T-helper 2 cell (primary cell): Measurements from ENCODE around the gene NTRK2.

Source experiments
- DNase-seq, 5 experiments: peaks; one replicate each; pipeline versions ENCODE4 v3.0.0 to v3.0.0-alpha.2; 2012 to 2022

The NTRK2 gene

DNA sequence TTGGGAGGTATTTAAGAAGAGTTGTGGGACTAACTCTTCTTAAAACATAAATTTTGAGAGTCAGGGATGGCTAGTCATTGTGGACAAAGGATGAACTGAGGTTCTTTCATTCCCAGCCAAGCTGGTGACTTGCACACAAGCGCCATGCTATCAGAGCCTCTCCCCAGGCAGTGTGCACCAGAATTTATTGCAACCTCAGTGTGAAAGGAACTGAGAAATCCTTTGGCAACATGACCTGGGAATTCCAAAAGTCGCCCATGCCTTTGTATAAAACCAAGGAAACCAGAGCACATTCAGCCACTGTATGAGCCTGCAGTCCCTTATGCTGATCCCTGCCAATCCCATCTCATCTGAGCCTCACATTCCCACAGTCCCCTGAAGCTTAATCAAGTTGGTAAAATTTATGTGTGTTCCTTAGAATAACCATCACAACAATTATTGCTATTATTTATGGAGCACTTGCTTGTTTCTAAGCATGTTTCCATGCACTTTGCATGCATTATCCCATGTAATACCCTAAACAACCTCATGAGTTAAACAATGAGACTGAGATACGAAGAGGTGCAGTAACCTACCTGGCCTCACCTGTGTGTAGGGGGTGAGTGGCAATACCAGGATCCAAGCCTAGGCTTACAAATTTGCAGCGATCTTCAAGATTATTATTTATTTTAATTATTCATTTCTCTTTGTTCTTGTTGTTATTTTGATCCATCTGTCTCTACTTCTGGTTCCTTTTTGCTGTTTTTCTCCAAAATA, 116.4 kb downstream of the NTRK2 start:
- DNase-seq, result no peak

DNA sequence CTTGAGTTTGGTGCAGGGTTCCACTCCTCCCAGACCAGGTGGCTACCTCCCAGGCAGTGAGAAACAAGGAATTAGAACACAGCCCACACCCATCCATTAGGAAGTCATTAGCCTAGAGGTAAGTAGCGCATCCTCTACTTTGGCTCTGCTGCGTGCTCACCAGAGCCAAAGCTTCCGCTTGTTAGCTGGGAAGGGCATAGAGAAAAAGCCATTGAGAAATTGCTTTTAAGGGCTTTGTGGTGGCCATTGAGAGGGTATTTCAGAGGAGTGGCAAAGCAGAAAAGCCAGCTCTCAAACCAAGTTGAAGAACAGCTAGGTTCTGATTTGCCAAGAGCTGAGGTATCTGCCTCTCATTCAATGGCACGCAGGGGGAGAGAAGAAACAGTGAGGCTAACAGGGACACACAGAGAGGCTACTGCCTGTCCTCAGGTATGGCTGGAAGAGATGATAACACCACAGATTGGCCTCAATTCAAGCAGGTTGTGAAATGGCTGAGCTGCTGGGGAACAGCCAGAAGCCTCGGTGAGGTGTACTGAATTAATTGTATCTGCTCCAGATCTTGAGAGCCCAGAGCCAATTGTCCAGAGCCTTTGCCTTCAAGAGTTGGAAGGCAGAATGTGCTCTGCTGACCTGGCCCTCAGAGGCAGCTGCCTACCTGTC, 119.4 kb downstream of the NTRK2 start:
- no peak for DNase-seq

DNA sequence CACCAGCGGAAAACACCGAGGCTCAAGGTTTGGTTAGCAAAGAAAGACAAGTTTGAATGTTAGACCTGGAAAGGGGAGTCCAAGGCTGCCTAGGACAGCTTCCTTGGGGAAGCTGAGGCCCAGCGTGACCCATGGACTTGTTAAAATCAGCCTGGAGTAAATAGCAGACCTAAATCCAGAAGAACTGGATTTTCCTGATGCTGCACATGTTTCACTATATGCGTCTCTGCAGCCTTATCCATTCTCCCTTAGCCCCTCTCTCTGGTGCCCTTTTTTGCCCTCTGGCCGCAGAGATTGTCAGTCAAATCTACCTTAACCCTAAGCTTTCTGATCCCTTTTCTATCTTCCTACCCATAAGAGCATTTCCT, 119.9 kb downstream of the NTRK2 start:
- no peak for DNase-seq

DNA sequence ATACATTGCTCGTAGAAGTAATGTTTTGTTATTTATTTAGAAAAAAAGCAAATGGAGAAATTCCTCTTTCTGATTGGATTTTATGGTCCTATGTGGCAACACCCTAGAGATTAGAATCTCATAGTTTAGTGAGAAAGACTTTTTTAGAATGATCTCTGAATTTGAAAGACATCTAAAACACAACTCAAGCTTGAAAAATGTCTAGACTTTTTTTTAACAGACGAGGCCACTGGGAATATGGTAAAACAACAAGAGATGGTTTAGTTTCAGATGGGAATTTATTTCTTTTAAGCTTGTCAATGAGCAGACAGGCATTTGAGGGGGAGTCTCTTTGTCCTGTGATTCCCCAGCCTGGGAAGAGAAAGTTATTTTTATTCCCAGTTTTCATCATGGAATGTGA, 122.1 kb downstream of the NTRK2 start:
- DNase-seq, result no peak

DNA sequence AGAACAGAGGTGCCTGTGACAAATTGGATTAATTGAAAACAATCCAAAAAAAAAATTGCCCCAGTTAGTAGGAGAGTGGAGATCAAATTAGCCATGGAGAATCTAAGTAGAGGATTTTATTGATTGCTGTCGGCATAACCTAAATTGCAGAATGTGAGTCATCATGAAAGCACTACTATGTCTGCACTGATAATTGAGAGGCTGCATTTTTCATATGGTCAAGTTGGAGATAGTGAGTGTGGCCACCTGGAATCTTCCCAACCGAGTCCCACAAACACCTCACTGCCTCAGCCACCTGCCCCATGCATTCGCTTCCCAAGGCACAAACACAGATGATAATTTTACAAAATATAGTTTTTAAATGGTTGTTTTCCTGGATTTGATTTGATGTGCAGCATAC, 123.7 kb downstream of the NTRK2 start:
- no peak for DNase-seq

DNA sequence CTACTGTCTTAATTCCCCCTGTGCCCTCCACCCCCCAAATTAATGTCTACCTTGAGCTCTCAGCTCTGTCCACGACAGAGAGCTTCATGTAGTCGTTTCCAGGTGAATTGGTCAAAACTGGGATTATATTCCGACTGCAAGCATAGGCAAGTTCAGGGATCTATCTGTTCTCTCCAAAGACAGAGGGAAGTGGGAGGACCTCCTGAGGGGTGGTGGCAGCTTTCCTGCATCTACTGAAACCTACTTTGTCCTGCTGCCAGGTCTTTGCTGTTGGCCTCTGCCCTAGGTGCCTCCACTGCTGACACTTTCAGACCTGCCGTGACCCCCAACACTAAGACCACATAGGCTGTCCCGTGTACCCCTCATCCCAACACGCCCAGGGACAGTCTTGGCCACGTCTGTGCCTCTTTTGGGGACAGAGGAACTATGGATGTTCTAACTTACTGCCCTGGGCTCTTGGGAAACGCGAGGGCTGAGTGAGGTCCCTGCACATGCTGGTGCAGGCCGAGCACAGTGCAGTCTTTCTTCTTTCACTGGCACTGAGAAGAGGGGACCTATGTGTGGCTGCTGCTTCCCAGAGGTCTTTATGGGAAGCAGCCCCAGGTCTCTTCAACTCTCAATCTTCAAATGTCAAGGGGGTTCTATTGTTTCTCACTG, 125.6 kb downstream of the NTRK2 start:
- no peak for DNase-seq

DNA sequence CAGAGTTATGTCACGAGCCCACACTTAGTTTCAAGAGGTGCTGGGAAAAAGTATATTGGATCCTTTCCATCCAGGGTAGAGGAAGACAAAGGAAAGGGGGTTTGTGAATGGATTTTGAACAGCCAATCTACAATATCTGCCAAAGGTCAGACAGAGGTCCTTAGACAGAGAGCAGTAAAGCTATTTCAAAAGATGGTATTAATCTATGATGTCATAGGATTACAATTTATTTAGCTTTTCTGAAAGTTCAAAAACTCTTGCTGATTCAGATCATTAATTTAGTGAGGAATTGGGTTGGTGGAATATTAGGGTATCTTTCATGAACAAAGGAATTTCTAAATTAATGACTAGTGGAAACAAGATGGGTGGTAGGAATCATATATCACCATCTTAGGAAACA, 126.9 kb downstream of the NTRK2 start:
- no peak for DNase-seq

DNA sequence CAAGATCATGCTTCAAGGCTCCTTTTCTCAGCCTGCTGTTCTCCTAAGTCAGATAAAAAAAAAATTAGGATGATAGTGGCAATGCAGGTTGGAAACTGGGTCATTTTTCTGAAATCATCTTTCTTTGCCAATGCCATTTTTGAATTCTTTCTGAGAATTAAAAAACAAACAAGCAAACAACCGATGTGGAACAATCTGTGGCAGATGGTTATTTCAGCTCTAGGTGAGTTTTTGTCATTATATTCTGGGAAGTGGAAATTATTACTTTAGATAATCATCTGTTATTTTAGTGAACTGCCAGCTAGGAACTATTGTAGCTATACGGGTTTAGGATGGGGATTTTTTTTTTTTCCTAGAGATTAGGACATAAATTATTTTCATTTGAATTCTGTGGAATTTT, 129.7 kb downstream of the NTRK2 start:
- DNase-seq, result no peak

DNA sequence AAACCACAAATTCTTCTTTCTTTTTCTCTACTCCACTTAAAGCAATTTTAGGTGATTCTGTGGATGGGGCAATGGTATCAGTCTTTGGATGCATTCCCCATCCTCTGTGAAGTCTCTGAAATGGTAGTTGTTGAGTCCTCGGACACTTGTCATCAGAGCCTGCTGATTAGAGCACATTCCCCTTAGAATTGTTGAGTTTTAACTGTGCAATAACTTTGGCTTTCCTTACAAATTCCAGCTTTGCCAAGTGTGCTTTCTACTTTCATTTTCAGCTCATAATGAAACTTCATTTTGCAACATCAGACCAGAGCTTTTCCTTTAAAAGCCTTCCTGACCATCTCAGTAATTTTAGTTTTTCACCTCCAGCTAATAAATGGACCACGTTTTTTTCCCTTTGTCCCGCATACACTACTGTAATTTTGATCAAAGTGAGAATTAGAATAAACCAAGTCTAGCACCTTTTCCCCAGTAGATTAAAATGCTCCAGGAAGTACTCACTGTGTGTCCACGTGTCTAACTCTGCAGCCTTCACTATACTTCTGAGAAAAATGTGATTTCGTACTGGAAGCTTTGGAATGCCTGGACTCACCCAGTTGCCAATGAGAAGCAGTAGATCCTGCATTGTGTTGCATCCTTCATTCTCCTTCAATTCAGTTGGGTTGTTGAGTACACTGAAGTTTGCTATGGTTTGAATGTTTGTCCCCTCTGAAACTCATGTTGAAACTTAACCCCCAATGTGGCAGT, 135.6 kb downstream of the NTRK2 start:
- DNase-seq, result no peak

DNA sequence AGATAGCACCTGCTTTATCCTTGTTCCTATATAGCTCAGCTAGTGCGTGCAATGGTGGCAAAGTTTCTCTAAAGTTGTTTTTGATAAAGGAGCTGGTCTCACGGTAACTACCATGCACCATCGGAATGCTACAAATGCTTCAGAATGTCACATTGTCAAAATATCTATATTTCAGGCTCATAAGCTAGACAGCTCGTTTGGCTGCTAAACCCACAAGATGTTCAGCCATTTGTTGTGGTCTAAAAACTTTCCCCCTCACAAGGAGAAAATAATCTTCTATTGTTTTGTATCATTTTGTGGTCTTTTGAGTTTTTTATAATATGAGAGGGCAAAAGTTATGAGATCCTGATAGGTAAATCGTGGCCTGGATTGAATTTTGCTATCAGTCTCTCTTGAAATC, 137.9 kb downstream of the NTRK2 start:
- no peak for DNase-seq

DNA sequence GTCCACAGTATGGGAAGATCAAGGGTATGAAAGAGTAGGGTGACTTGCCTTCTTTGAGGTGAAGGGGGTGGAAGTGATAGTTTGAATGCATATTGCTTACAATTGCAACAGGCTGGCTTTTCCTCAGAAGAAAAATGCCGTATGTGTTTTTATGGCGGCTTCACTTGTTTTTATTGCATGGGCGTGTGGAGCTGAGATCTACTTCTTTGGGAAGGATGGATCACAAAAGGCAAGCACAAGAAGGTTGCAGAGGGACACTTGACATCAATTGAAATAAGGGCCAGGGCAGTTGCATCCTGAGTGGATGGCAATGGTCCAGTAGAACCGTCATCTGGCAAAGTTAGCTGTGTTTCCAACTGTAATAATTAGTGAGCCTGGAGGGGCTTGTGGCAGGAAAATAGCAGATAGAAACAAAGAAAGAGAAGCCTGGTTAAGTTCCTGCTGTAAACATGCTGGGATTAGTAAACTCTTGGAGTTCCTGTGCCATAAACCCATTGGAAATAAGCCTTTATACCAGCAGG, 138.4 kb downstream of the NTRK2 start:
- no peak for DNase-seq

DNA sequence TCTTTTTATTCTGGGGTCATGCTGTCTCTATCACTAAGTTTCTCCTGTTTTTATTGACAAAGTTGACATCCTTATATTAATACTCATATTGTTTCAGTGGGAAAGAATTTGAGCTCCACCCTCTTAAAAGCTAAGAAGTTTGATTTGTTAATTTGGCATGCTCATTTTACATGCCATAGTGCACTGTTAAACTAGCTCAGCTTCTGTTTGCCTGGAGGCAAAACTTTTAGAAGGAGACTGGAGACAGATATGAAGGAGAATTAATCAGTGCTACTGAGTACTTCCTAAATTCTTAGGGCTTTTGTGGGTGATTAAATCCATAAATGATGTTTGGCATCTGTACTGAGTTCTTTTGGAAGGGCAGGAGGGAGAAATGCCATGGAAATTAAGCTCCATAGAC, 138.9 kb downstream of the NTRK2 start:
- DNase-seq, result no peak

DNA sequence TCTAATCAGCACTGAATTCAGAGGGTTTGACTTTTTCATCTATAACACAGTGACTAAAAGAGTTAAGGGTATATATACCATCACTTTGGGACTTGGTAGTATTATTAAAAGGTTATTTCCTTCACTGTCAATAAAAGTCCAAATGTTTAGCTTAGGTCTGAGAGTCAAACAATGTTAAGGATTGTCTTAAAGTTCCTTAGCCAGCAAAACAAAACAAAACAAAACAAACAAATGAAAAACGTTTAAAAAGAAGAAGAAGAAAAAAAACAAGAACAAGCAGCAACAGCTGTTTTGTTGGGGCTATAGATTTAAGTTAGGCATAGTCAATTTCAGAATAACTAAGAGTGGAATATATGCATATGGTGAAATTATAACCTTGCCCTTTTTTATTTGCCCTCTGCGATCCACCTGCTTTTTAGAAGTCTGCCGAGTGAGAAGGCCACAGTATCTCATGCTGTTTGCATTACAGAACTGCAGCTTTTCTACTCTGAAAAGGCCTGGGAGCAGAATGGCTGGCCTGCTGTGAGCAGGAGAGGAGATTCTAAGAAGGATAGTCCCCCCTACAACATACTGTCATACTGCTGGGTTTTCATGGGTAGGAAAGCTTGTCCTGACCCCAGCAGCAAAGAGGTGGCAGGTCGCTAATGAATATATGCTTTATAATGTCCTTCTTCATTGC, 141.7 kb downstream of the NTRK2 start:
- DNase-seq, result no peak

DNA sequence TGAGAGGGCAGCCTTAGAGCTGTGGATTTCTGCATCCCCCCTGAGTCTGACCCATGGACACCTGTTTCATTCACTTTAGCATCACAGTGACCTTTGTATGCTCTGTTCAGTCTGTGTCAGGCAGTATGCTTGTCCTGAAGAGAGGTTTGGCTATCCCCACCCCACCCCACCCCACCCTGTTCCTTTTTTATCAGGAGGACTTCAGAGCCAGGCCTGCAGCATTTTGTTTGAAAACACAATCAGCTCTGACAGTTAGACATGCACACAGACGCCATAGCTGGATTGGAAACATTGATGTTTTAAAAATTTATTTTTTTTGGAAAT, 142.2 kb downstream of the NTRK2 start:
- DNase-seq, result no peak

DNA sequence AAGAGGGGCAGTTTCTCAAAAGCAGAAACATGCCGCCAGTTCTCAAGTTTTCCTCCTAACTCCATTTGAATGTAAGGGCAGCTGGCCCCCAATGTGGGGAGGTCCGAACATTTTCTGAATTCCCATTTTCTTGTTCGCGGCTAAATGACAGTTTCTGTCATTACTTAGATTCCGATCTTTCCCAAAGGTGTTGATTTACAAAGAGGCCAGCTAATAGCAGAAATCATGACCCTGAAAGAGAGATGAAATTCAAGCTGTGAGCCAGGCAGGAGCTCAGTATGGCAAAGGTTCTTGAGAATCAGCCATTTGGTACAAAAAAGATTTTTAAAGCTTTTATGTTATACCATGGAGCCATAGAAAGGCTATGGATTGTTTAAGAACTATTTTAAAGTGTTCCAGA, 142.8 kb downstream of the NTRK2 start:
- DNase-seq, result no peak

DNA sequence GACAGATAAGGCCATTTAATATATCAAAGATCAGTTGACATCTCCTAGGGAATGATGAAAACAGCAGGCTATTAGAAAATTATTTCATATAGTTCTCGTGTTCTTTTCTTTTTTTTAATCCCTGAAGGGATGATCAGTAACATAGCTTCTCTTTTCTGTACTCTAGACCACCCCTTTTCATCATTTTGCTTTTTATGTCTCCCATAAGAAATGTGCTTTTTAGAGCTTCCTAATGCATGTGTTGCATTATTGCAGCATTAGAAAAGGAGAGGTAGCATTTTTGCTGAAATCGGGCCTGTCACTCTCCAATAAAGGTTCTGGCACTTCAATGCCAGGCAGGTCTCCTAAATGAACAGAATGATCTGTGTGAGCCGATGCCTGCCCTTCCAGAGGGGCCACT, 143.3 kb downstream of the NTRK2 start:
- no peak for DNase-seq

DNA sequence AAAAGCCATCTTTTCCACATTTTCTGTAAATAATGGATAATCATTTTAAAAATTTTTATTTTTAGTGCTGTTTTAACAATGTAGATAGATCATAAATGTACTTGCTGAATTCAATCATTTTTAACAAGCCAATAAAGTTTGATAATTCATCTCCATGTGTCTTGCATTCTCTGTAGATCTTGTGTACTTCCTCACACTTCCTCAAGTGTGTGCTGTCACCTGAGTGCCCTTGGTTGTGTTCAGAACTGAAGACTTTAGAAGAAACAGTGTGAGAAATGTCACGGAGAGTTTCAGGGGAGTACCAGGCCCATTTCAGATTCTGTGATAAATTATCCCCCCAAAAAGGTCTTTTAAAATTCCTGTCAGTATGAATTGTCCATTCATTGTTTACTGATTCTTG, 146.0 kb downstream of the NTRK2 start:
- no peak for DNase-seq

DNA sequence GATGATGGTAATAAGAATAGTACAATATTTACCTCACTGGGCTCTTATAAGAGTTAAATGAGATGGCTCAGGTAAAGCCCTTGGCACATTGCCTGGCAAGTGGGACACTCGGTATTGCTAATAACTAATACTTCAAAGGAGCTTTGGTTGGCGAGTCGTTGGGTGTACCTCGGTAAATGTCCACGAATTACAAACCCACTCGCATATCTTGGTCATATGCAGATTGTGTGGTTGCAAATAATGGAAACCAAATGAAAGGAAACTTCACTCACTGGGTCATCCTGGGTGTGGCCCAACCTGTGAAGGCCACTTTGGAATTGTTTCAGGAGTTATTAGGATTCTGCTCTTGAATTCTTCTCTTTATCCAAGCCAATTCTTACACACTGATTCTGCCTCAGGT, 147.5 kb downstream of the NTRK2 start:
- DNase-seq, result no peak

DNA sequence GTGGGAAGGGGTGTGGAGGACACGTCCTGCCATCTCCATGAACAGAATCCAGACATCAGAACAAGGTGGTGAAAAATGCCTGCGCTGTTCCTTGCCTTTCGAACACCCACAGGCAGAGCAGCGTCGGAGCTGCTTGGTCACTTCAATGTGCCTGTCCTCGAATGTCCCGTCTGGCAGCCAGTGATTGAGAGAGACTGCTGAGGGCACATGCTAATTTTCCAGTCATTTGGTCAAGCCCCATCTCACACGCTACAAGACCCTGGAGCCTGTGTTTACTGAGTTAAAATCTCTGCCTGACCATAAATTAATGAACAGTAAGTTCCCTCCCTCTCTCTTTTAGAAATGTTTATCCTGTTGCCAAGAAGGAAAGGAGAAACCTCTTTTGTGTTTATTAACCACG, 149.3 kb downstream of the NTRK2 start:
- DNase-seq, result no peak

DNA sequence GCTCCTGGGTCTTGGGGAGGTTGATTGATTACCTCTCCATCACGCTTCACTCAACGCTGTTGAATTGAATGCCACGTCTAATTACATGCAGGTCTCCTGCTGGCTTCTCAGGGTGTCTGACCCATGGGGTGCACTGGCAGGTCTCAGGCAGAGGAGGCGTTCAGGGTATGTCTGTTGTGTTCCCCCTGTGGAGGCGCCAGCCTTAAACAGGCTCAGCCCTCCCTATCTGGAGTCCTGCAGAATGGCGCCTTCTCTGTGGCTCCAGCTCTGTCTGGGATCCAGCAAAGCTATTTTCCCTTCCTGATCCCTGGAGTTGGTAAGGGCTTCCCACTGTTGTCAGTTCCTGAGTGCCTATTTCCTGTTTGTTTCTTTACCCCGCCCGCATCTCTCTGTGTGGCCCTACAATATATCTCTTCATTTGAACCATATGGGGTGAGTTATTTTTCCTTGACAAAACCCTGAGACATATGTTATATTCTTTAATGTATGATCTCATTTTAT, 150.0 kb downstream of the NTRK2 start:
- DNase-seq, result no peak

DNA sequence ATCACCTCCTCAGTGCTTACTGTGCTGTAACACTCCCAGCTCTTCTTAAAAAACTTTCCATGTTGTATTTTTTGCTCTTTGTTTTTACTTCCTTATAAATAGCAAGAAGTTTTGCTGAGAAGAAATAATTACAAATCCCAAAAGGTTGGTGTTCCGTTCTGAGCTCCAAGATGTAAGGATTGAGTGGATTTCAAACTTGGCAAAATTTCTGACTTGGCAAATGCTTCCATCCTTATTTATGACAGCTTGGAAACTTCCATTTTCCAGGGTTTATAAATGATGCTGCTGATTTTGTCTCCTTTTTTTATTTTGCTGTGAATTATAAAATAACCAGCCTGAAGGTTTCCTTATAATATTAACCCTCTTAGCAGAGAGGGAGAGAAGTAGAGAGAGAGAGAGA, 151.9 kb downstream of the NTRK2 start:
- no peak for DNase-seq

DNA sequence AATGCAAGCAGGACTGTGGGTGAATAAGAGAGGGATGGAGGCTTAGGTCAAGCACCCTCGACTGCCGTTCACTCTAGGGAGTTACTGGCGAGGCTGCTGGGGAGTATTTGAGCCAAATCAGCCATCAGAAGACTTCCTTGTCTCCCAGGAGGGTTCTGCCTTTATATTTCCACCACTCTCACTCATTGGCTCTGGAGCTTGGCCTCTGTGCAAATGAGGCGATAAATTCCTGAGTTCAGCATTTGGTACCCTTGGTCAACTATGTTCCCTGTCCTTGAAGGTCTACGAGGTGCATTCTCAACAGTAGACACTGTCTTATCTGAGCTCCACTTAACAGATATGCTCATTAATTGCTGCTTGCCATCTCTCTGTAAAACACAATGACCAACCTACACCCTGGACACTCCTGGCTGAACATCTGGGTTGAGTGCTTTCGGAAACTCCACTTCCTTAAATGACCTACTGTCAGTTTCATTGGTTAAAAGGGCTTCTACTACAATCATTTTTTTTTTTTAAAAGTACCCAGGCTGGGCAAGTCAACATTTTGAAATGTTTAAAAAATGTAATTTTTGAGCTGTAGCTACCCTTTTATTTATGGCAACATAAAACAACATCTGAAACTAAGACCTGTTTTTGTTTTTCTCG, 153.2 kb downstream of the NTRK2 start:
- DNase-seq, result no peak
